Middle frontal gyrus (tissue), 1 donor: ENCODE results near the gene YPEL2.
A peak's percentile ranks its signal among the peaks of the same experiment; 100 is the strongest.
"Not testable (repeated sequence)": the region's sequence is repeated elsewhere in the genome, so short reads cannot be mapped to it uniquely, and the experiment has no call there.

Source experiments
- DNase-seq: peaks from one replicate; pipeline ENCODE4 v3.0.0-alpha.2; 2015; ENCODE audit warnings: low spot score; ENCODE audit errors: extremely low spot score

YPEL2 gene

GRCh38 chr17:59375857-59376256, 44.4 kb downstream of the YPEL2 start:
- no peak for DNase-seq

GRCh38 chr17:59376506-59376905, 45.1 kb downstream of the YPEL2 start:
- DNase-seq: no peak

GRCh38 chr17:59377410-59377809, 46.0 kb downstream of the YPEL2 start:
- no peak for DNase-seq

- DNase-seq: no peak
Measured at GRCh38 chr17:59378675-59379074, 47.2 kb downstream of the YPEL2 start.

GRCh38 chr17:59380474-59380873, 49.0 kb downstream of the YPEL2 start:
- no peak for DNase-seq

- peak; percentile 78 for DNase-seq
Measured at GRCh38 chr17:59381716-59382570, 50.5 kb downstream of the YPEL2 start.

GRCh38 chr17:59383893-59384292, 52.4 kb downstream of the YPEL2 start:
- no peak for DNase-seq

- DNase-seq: no peak
Measured at GRCh38 chr17:59387351-59388068, 56.1 kb downstream of the YPEL2 start.

GRCh38 chr17:59388069-59388556, 56.7 kb downstream of the YPEL2 start:
- no peak for DNase-seq

GRCh38 chr17:59389066-59389465, 57.6 kb downstream of the YPEL2 start:
- no peak for DNase-seq

GRCh38 chr17:59391021-59391420, 59.6 kb downstream of the YPEL2 start:
- no peak for DNase-seq

- no peak for DNase-seq
Measured at GRCh38 chr17:59392973-59393679, 61.7 kb downstream of the YPEL2 start.

- not testable (repeated sequence) for DNase-seq
Measured at GRCh38 chr17:59393742-59394410, 62.4 kb downstream of the YPEL2 start.

GRCh38 chr17:59396134-59396826, 64.8 kb downstream of the YPEL2 start:
- DNase-seq: no peak

- no peak for DNase-seq
Measured at GRCh38 chr17:59397316-59398073, 66.0 kb downstream of the YPEL2 start.

GRCh38 chr17:59399914-59400313, 68.5 kb downstream of the YPEL2 start:
- no peak for DNase-seq

- DNase-seq: no peak
Measured at GRCh38 chr17:59400858-59401257, 69.4 kb downstream of the YPEL2 start.

- no peak for DNase-seq
Measured at GRCh38 chr17:59401274-59401673, 69.8 kb downstream of the YPEL2 start.

- DNase-seq: no peak
Measured at GRCh38 chr17:59401725-59402124, 70.3 kb downstream of the YPEL2 start.

- DNase-seq: no peak
Measured at GRCh38 chr17:59402760-59403159, 71.3 kb downstream of the YPEL2 start.
